GM12874 (cell line): ENCODE measurements around the gene XYLT1.

Source experiments
- CTCF ChIP-seq: IDR thresholded peaks from 2 replicates; pipeline ENCODE4 v1.5.1; 2011; ENCODE audit warnings: low read depth, mild to moderate bottlenecking, control low read depth, low read length, moderate library complexity; ENCODE audit not compliant: insufficient read depth

The XYLT1 gene

GRCh38 chr16:17370731-17371285 is 100.0 kb downstream of the XYLT1 start:
- TF ChIP-seq CTCF = no peak

- no peak for TF ChIP-seq CTCF
Observed at GRCh38 chr16:17370223-17370707, 100.5 kb downstream of the XYLT1 start.

- TF ChIP-seq CTCF = no peak
Observed at GRCh38 chr16:17369421-17370222, 101.1 kb downstream of the XYLT1 start.

- no peak for TF ChIP-seq CTCF
Observed at GRCh38 chr16:17368951-17369350, 101.8 kb downstream of the XYLT1 start.

GRCh38 chr16:17368446-17368845 is 102.3 kb downstream of the XYLT1 start:
- TF ChIP-seq CTCF = no peak

- no peak for TF ChIP-seq CTCF
Observed at GRCh38 chr16:17367923-17368322, 102.8 kb downstream of the XYLT1 start.

- TF ChIP-seq CTCF = no peak
Observed at GRCh38 chr16:17367036-17367435, 103.7 kb downstream of the XYLT1 start.
